DMS 273 treated with DMSO at 0.1 percent for 48 hours (cell line): Measurements from ENCODE around the gene EIF5A.
A peak's percentile ranks its signal among the peaks of the same experiment; 100 is the strongest.

Experiments used
- DNase-seq: peaks from one replicate; lab custom pipeline; 2025; lab: John Stamatoyannopoulos, UW

Gene EIF5A

GRCh38 chr17:7306911-7307685 is at the start of gene EIF5A:
EIF5A (plus strand) TSS chr17:7307628; CDS start chr17:7309636, 2,008 bp downstream.
- peak; percentile 97 for DNase-seq

GRCh38 chr17:7258731-7259554 is 48.5 kb upstream of the EIF5A start:
- no peak for DNase-seq

GRCh38 chr17:7259555-7259889 is 47.9 kb upstream of the EIF5A start:
- no peak for DNase-seq

- DNase-seq: no peak
Measured at GRCh38 chr17:7260151-7260550, 47.3 kb upstream of the EIF5A start.

GRCh38 chr17:7260651-7261378 is 46.6 kb upstream of the EIF5A start:
- no peak for DNase-seq

GRCh38 chr17:7261379-7262191 is 45.8 kb upstream of the EIF5A start:
- no peak for DNase-seq

- DNase-seq: no peak
Measured at GRCh38 chr17:7262192-7262934, 45.1 kb upstream of the EIF5A start, which contains the start of gene CLDN7. CLDN7 (minus strand) TSS chr17:7262478; CDS start chr17:7262043, 435 bp downstream.

- DNase-seq: no peak
Measured at GRCh38 chr17:7262935-7263800, 44.3 kb upstream of the EIF5A start.

GRCh38 chr17:7263801-7264078 is 43.7 kb upstream of the EIF5A start:
- DNase-seq: no peak

- no peak for DNase-seq
Measured at GRCh38 chr17:7266784-7267183, 40.6 kb upstream of the EIF5A start.

GRCh38 chr17:7279448-7279847 is 28.0 kb upstream of the EIF5A start:
- DNase-seq: no peak

GRCh38 chr17:7280519-7281073 is 26.8 kb upstream of the EIF5A start:
- DNase-seq: peak; percentile 76

- peak; percentile 78 for DNase-seq
Measured at GRCh38 chr17:7281074-7281952, 26.1 kb upstream of the EIF5A start, which contains the start of gene SLC2A4. SLC2A4 (plus strand) TSS chr17:7281718; CDS start chr17:7281935, 217 bp downstream.

GRCh38 chr17:7281953-7282751 is 25.3 kb upstream of the EIF5A start:
- no peak for DNase-seq

- no peak for DNase-seq
Measured at GRCh38 chr17:7282752-7283321, 24.6 kb upstream of the EIF5A start.

- no peak for DNase-seq
Measured at GRCh38 chr17:7283471-7284216, 23.8 kb upstream of the EIF5A start.

GRCh38 chr17:7284911-7285310 is 22.5 kb upstream of the EIF5A start:
- no peak for DNase-seq
